Colon (tissue), 2 donors: ENCODE results near the gene ARID2.
A peak's percentile ranks its signal among the peaks of the same experiment; 100 is the strongest.

Experiments used
- FAIRE-seq: peaks from 2 replicates; lab custom pipeline; 2012; peaks lifted over from hg19 to GRCh38; lab: Jason Lieb, UNC
- donor health status: control.
- donor health status: control.

Gene ARID2

GRCh38 chr12:45720069-45720468 lies 9.4 kb upstream of the ARID2 start:
- FAIRE-seq = no peak

- no peak for FAIRE-seq
These were observed 8.1 kb upstream of the ARID2 start for GRCh38 chr12:45721369-45721768.

GRCh38 chr12:45721954-45722353 lies 7.6 kb upstream of the ARID2 start:
- no peak for FAIRE-seq

- FAIRE-seq = peak; percentile 72
These were observed 3.6 kb upstream of the ARID2 start for GRCh38 chr12:45725631-45726602.

GRCh38 chr12:45726603-45727300 lies 2.8 kb upstream of the ARID2 start:
- FAIRE-seq = no peak

- FAIRE-seq = no peak
These were observed 2.1 kb upstream of the ARID2 start for GRCh38 chr12:45727301-45727979.

- no peak for FAIRE-seq
These were observed 1.4 kb upstream of the ARID2 start for GRCh38 chr12:45727980-45728629.

GRCh38 chr12:45728630-45729232 lies 775 bp upstream of the ARID2 start:
- no peak for FAIRE-seq

GRCh38 chr12:45730084-45730347 lies 510 bp downstream of the ARID2 start:
- FAIRE-seq = no peak

- no peak for FAIRE-seq
These were observed 1.1 kb downstream of the ARID2 start for GRCh38 chr12:45730348-45731189.

- FAIRE-seq = no peak
These were observed 1.8 kb downstream of the ARID2 start for GRCh38 chr12:45731190-45731775.

GRCh38 chr12:45732250-45732649 lies 2.7 kb downstream of the ARID2 start:
- no peak for FAIRE-seq

GRCh38 chr12:45732936-45733335 lies 3.4 kb downstream of the ARID2 start:
- no peak for FAIRE-seq

- no peak for FAIRE-seq
These were observed 8.1 kb downstream of the ARID2 start for GRCh38 chr12:45737638-45738037.

GRCh38 chr12:45742590-45742989 lies 13.1 kb downstream of the ARID2 start:
- no peak for FAIRE-seq

- no peak for FAIRE-seq
These were observed 13.7 kb downstream of the ARID2 start for GRCh38 chr12:45743247-45743646.

GRCh38 chr12:45745861-45746277 lies 16.4 kb downstream of the ARID2 start:
- FAIRE-seq = peak; percentile 86

- no peak for FAIRE-seq
These were observed 27.2 kb downstream of the ARID2 start for GRCh38 chr12:45756666-45757065.

- FAIRE-seq = no peak
These were observed 27.7 kb downstream of the ARID2 start for GRCh38 chr12:45757172-45757571.

GRCh38 chr12:45760333-45760732 lies 30.8 kb downstream of the ARID2 start:
- no peak for FAIRE-seq
